Putamen (tissue), 1 donor: ENCODE results near the gene GRID2.
A peak's percentile ranks its signal among the peaks of the same experiment; 100 is the strongest.

Experiments used
- DNase-seq: peaks from one replicate; pipeline ENCODE4 v3.0.0-alpha.2; 2016; ENCODE audit warnings: low spot score

GRID2 gene

DNA sequence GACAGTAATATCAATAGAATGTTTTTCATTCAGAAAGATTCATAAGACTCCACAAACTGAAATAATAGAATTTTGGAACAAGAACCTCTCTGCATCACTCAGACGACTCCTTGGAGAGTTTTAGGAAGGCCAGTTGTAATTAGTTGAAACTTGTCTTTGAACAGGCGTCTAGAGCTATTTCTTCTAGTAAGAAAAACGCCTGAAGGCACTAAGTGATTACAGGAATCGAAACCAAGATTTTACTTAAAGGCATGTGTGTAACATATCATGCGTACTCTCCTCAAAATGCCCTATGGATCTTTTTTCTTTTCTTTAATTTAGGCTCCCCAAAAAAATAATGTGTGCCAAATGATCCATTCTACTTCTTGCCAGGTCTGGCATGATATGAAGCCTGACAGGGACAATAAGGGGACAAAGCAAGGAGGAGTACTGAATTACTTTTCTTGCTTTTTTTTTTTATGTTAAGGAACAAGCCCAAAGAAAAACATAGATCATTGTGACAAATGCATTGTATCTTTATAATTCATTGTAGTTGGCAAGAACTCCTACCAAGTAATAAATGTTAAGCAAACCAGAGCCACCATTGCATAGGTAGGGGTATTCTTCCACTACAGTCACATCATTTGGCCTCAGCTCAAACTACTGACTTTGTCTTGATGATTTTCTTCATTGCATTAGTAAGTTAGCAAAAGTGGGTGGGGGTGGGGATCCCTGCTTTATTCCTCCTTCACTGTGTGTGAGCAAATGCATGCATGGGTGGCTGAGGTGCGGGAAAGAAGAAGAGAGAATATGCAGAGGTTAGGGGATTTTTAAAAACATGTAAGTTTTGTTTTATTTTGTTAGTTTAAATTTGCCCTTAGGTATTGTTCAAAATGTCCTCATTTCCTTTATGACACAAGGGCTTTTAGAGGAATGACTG lies 1444.9 kb downstream of the GRID2 start:
- DNase-seq: no peak

DNA sequence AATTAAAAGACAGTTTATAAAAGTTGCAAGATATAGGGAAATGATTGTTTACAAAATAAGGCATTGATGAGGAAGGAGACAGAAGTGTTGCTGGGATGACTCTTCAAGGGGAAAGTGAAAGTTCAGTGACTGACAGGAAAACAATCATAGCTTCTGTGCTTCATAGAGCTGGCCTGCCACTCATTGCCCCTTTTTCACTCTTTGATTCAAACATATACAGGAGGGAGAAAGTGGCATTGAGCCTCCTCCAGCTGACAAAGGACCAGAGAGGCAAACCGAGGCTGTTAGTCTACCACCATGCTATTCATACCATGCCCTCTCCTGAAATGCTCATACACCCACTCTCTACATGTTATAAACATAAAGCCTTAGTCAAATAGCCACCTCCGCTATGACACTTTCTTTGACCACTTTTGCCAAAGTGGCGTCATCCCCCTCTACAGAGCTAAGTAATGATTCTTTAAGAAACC lies 1445.6 kb downstream of the GRID2 start:
- no peak for DNase-seq

DNA sequence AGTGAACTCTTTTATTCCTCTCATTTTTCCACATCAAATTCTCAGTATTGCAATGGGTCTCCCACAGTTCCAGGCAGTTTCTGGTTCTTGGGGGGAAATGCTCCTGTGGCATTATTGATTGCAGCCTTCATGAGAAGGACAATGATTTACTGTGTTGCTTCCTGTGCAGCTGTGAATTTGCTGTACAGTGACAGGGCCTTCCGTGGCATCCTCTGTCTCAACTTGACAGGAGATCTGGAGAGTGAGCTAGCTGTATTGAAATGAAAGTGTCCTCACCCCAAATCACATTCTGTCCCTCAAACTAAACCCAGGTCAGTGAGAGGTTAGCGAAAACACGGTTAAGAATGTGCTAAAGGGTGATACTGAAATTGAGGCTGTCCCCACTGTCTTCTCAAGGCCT lies 1447.6 kb downstream of the GRID2 start:
- no peak for DNase-seq

DNA sequence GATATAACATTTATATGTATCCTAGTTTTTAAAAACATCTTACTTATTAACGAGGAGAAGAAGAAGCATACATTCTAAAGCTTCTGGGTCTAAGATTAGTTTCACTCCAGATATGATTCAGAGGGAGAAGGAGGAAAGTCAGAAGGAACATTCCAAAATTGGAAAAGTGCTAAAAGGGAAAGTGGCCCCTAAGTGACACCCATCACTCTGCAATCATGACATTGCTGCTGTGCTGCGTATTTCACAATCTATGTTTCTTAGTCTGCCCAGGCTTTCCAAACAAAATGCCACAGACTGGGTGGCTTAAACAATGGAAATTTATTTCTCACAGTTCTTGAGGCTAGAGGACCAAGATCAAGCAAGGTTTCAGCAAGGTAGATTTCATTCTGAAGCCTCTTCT lies 1452.3 kb downstream of the GRID2 start:
- DNase-seq: no peak

DNA sequence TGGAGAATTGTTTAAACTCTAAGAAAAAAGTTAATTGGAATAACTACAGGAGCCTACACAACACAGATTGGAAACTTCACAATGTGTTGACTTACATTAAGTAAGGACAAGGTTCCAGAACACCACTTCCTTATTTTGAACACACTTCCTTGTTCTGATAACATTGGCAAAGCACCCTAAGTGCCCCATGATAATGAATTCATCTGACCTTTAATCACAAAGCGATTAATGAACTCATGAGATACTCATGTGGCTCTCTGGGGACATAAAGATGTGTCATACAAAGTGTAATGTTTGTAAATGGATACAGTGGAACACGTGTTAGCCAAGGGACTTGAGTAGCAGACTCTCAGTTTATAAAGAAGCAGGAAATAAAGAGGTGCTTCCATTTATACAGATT lies 1455.7 kb downstream of the GRID2 start:
- no peak for DNase-seq

DNA sequence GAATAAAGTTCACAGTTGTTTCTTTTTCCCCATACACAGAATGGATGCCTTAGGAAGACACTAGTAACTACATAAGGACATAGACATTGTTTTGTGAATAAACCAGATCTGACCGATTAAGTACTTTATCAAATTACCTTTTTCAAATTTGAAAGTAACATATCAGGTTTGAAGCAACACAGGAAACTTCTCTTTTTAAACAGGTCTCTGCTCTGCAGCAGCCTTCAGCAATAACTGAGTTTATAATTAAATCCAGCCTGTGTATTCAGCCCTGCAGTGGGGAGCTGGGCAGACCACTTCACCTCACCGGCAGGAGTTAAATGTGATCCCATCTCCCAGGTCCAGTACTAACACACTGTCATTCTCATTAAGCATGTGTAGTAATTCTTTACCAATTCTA lies 1456.5 kb downstream of the GRID2 start:
- DNase-seq: no peak

DNA sequence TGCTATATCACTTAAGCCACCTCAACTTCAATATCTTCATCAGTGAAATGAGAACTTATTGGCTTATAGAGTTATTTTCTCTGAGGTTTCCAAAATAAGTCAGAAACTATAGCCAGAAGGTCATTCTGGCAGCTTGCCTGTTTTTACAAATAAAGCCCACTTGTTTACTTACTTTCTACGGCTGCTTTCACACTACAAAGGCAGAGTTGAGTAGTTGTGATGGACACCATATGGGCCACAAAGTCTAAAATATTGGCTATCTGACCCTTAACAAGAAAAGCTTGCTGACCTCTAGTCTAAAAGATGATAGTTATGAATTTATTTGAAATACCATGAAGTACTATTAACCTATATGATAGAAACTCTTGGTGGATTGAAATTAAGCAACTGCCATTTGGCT lies 1457.5 kb downstream of the GRID2 start:
- no peak for DNase-seq

DNA sequence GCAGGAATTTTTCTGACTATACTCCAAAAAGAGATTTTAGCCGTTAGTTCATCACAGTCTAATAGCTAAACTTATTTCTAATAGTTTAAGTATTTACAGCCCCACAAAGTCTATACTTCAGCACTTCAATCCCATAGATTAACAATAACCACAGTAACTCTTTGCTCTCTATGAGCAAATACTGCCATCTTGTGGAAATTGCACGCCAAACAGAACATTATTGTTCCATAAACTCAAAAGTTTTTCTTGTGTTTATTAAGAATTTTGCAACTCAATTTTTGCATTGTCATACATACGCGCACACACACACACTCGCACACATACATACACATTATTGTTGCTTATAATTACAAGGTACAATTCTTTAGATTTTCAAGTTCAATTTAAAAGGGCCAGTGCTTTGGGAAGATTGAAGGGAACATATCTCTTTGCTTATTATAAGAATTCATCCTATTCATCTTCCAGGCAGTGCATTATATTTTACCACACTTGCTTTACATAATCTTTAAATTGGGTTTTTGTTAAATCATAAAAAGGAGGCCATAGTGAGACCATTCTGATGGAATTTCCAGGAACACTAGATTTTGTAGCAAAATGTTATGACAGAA lies 1461.0 kb downstream of the GRID2 start:
- DNase-seq: peak; percentile 43

DNA sequence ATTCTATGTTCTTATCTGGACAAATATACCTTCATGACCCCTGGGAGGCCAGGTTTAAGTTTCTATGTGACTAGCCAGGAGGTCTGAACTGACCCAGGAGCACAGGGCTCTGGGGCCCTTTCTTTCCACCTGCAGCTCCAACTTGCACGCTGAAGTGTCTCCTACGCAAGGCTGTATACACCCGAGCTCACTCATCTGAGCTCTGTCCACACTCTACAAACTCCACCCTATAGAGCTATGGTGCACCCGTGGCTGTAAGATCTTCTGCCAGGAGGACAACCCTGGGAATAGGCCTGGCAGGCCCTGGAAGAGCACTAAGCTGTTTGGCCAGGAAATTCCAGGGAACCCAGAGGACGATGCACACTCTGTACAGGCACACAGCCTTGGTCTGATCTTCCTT lies 1464.2 kb downstream of the GRID2 start:
- no peak for DNase-seq

DNA sequence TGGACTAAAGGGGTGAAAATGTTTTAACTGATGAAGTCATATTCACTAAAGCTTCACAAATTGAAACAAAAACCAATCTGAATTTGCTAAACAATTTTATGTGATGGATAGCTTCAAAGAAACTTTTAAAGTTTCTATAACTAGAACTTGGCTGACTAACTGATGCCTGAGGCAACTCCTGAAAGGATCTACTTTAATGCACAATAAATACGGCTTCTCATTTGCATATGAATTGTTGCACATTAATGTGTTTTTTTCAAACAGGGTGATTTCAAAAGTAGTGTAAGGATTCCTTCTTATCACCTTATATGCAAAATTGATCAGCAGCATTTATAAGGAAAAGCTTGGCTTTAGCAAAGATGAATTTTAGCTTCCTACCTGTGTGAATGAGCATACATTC lies 1466.4 kb downstream of the GRID2 start:
- DNase-seq: no peak

DNA sequence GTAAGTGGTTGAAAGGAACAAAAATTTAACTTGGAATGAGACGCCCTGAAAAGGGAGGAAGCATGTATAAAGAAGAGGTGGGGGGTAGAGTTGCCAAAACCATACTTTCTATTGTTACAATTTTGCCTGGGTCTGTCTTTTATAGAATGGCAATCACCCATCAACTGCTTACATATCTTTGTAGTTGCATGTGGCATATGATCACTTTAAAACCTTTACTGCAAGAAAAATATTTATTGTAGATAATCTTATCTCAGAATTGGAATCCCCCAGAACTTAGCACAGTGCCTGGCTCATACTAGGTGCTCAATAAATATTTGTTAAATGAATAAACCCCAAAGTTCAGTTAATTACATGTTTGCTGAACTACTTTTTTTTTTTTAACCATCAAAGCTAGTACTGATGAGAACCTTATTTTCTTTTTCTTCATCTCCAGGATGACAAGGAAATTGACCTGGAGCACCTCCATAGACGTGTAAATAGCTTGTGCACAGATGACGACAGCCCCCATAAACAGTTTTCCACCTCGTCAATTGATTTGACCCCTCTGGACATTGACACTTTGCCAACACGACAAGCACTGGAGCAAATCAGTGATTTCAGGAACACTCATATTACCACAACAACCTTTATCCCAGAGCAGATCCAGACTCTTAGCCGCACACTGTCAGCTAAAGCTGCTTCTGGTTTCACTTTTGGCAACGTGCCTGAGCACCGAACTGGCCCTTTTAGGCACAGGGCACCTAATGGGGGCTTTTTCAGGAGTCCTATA lies 1468.1 kb downstream of the GRID2 start:
- no peak for DNase-seq

DNA sequence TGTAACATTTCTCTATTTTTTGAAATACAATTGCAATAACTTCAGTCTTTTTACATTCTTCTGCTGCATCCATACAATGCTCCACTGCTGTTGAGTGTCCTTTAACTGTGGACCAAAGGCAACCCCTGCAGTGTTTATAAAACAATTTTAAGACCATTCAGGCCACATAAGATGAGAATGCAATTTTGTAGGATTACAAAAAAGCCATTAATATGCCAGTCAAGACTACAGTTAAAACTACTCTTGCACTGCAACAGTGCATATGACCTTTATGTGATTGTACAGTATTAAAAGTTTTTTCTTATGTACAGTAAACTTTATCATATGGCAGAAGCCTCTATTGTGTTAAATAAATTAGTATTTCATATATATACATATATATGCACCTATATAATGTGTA lies 1469.1 kb downstream of the GRID2 start:
- DNase-seq: no peak

DNA sequence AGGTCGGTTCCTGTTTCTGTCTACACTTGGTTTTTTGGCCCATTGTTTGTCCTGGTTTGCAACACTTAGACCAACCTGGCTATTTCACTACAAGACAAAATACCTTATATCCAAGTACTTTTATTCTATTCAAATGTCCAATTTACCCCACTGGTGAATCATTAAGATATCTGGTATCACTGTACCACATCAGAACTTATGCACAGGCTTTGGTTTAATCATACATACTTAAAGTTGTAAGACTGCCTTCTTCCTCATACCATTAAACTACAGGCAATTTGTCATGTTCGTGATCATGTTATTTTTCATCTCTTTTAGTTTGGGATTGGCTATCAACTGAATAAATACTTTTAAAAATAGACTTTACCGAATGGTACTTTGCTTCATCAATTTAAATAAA lies 1471.8 kb downstream of the GRID2 start:
- DNase-seq: no peak

DNA sequence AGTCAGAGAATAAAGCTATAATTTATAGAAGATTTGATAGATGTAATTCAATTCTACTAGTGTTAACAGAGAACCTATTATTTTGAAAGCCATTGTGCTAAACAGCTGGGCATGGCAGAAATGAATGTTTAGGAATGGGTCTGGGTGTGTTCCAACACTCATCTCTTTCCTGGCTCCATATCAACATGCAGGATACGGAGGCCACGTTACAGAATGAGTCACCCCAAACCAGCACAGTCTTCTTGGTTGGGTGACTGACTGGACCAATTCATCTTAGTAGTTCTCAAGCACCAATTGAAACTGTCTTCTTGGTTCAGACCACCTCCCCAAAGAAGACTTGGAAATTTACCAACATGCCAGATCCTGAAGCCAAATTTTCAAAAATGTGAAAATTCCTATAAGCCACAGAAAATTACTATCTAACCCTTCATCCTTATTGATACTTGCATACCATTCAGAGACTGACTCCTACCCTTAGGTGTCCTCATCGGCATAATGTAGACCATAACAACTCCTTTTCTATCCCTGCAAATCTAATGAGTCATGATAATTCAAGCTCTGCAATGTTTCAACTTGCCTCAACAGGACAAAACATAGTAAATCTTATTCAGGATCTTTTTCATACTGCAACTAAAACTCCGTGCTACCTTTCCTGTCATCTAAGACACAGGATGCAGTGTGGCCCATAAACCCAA lies 1472.8 kb downstream of the GRID2 start:
- no peak for DNase-seq

DNA sequence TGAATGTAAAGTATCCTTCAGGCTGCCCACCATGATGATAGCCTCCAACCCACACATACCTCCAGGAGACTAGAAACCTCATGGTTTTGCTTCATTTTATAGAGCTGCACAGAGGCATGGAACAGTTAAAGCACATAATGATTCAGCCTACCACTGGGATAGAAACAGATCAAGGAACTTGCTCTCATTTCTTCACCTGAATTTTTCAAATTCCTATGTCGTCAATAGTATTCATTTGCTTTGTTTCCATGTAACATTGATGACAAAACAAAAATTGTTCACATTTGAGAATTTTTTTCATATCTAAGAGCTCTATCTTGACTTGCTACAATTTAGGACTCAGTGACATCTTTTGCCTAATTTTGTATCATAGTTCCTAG lies 1473.3 kb downstream of the GRID2 start:
- no peak for DNase-seq

DNA sequence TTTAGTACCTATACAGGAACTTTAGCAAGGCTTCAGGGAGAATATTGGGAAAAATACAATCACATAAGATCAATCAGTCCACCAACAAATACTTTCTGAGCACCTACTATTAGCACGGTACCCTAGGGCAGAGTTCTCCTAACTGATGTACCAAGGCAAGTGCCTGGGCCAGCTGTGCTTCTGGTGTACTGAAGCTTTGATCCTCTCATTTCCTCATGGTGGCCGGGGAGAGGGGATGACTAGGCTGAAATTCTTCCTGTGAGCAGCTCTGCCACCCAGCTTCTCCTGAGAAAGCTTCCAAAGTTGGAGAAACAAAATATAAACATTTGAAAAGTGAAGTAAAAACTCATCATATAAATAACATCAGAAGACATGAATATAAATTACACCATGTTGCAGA lies 1475.5 kb downstream of the GRID2 start:
- DNase-seq: no peak

DNA sequence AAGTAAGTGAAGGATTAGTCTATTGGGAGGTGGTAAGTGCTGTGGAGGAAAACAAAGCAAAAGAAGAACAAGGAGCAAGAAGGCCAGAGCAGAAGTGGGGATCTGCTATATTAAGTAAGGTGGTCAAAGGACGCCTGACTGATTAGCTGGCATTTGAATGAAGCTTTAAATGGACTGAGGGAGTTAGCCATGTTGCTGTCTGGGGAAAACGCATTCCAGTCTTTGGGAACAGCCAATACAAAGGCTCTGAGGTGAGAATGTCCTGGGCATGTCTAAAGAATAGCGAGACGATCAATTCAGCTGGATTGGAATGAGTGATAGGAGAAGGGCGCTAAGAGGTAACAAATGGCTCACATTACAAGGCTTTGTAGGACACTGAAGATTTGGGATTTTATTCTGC lies 1476.3 kb downstream of the GRID2 start:
- DNase-seq: no peak

DNA sequence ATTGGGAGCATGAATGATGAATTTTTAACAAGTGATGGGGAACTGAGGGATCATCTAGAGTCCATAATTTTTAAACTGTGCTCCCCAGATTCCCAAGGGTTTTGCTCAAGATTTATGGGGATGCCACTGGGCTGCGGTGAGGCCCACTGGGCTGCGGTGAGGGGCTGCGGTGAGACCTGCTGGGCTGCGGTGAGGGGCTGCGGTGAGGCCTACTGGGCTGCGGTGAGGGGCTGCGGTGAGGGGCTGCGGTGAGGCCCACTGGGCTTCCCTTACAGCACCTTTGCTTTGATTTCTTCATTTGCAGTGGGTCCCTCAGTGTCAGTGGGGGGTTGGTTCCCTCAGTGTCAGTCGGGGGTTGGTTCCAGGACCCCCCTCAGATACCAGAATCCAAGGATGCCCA lies 1477.4 kb downstream of the GRID2 start:
- no peak for DNase-seq

DNA sequence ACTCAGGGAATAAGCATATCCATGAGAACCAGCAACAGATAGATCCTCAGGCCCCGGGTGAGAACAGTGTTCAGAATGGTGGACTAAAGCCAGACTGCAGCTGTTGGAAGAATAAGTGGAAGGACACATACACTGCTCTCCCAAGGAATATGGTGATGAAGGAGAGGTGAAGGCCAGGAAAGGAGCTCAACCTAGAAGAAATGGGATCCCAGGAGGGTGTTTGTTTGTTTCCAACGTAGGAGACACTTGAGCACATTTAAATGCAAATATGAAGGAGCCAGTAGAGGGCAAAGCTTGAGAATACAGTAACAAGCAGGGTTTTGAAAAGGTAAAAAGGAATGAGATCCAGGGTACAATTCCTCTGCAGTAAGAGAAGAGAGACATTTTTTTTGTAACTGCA lies 1482.4 kb downstream of the GRID2 start:
- DNase-seq: no peak

DNA sequence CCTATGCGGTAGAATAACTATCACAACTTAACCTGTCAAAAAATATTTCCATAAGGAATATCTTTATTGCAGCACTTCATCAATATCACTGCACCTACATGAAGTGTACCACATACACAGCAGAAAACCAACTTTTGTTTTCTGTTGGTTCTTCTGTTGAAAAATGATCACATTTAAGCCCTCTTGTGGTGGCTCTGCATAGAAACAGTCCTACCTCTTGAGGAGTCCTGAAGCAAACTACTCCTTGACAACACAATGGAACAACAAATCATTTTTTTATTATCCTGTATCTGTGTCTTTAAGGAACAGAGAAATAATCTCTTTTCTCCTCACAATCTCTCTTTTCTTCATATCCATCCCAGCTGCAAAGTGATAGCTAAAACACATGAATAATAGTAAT lies 1484.9 kb downstream of the GRID2 start:
- no peak for DNase-seq

DNA sequence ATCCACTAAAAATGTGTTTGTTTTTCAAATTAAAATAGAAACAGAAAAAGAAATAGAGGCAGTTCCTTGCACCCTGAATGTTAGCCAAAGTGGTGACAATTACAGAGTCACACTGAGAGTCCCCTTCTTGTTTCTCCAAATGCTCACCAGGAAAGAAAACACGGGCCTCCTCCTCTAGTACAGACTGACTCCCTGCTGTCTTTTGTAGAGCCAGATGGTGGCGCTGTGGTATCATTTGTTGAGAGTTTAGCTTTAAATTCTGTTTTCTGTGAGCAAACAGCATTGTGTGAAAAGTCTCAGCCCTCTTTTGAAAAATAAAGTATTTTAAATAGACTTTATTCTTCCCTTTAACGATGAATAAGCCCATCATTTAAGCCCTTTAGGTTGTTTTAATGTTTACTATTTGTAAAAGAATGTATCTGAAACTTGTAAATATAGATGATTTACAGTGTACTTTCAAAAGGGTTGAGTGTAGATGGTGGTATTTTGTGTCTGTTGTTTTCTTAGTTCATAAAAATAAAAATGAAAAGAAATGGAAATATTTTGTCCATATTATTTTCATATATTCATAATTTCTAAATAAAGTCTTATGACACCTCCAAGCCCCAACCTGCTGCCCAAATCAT lies 1487.9 kb downstream of the GRID2 start:
- DNase-seq: peak; percentile 47

DNA sequence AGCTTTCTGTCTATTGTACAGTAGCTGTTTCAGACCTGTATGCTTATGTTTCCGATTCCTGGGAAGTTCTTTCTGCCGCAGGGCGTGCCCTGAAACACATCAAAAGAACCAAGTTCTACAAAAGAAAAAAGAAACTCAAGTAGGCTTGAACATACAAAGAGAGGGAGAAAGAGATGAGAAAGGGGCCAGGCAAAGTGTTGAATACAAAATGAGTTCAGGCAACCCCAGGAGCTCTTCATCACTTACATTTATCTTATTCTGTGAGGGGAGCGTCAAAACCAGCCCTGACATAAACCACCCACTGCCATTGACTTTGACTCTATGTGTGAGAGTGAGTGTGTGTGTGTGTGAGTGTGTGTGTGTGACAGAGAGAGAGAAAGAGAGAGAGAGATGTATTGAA lies 1498.3 kb downstream of the GRID2 start:
- no peak for DNase-seq
